C4-2B (cell line): ENCODE results near the gene MAP2.

Experiments
- CTCF ChIP-seq: fragments of 450-650 bp; conservative IDR thresholded peaks from 2 replicates; pipeline ENCODE4 v1.5.1; 2017; ENCODE audit warnings: mild to moderate bottlenecking
- ZFX ChIP-seq: fragments of 450-650 bp; IDR thresholded peaks from 2 replicates; pipeline ENCODE4 v1.6.1; 2017

GRCh38 chr2:209582281-209582680 is 158.4 kb downstream of the MAP2 start:
- TF ChIP-seq CTCF (no peak), ZFX (no peak)
